GM12891 (cell line): ENCODE results near the gene CXCL6.

Experiments used
- PAX5 ChIP-seq: IDR thresholded peaks from 2 replicates; pipeline ENCODE4 v1.6.1; 2011; ENCODE audit warnings: low read length, moderate library complexity, mild to moderate bottlenecking; ENCODE audit not compliant: insufficient read depth, severe bottlenecking
- POLR2A ChIP-seq: IDR thresholded peaks from 2 replicates; pipeline ENCODE4 v1.6.1; 2011; ENCODE audit warnings: low read depth, low read length, control low read depth
- POLR2AphosphoS5 ChIP-seq: IDR thresholded peaks from 2 replicates; pipeline ENCODE4 v1.6.1; 2011; ENCODE audit warnings: low read depth, low read length, control low read depth
- POU2F2 ChIP-seq: IDR thresholded peaks from 2 replicates; pipeline ENCODE4 v1.6.1; 2011; ENCODE audit warnings: low read depth, mild to moderate bottlenecking, control low read depth, low read length, moderate library complexity
- TAF1 ChIP-seq: IDR thresholded peaks from 2 replicates; pipeline ENCODE4 v1.6.1; 2011; ENCODE audit warnings: low read depth, low read length, control low read depth

- no peak for TF ChIP-seq POLR2A
- no peak for TF ChIP-seq POLR2AphosphoS5
- no peak for TF ChIP-seq POU2F2
- TF ChIP-seq TAF1 = no peak
- TF ChIP-seq PAX5 = no peak
Measured at GRCh38 chr4:73844345-73844744, 7.9 kb downstream of the CXCL6 start.
